ENCODE data around the gene FOXP1.

The FOXP1 gene

DNA sequence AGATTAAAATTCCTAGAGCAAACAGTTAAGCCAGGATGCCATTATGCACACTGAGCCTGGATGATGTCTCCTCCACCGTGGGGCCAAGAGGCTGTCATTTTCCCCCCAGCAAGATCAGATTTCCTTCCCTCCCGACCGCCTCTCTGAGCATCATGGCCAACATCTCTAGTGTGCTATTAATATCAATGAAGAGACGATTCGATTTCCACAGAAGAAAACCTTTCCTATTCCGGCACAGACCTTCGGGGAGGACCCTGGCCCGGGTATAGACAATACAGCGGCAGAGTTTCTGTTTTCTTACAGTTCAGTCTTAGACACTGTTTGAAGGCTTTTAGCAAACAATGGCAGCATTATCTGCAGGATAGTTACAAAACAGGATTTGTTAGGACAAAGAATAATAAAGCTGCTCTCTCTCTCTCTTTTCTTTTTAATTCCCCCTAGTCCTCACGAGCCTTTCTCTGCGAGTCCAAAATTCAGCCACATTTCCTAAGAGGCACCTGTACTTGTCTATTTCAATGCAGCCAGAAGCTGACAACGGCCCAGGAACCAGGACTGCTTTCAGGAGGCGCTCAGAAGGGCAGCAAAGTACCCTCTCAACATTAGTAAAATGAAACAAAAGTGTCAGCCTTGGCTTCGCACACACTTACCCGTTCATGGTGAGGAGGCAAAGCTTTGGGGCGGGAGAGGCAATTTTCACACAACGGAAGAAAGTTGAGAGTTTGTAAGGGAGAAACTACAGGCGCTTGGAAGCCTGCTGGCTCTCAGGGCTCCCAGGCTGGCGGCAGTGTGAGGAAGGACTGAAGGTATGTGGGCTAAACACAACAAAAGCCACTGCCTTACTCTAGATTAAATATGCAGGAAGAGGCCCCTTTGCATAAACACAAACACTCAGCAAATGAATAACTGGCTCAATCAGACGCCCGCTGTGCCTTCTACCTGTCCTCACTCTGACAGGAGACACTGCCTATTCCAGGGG lies 278.0 kb downstream of the FOXP1 start:
- peak; percentile 15 for DNase-seq (ENCODE audit: low spot score)

DNA sequence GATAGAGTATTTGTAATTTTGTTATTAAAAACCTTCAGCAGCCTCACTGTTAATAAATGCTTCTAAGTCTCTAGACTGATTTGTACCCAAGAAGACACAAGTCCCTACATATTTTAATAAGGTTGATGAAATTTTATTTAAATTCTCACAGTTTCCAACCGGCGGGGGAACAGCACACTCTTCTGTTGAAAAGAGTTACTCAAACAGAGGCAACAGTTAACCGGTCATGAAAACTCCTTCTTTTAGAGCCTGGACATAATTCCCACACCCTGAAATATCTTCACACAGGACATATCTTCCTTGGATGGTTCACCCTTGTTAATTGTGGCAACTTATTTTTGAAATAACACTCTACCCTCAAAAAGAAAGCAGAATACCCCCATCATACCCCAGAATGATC lies 278.8 kb downstream of the FOXP1 start:
- peak; percentile 25 for DNase-seq (ENCODE audit: low spot score)

DNA sequence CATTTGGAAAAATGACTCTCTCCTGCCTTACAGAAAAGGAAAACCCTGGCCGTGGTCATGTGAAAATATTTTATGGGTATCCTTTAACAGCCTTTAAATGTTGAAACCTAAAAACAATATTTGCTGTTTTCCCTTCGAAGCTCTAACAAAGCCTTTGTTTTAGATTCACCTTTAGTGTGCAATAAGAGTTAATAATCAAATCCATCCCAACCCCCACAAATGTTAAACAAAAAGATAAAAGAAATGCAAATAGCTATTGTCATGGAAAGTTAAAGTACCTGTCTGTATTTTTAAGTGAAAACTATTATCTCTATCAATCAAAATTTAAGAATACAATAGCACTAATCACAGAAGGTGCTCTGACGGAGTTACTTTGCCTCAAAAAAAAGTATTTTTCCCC lies 279.3 kb downstream of the FOXP1 start:
- DNase-seq (ENCODE audit: low spot score): no peak

DNA sequence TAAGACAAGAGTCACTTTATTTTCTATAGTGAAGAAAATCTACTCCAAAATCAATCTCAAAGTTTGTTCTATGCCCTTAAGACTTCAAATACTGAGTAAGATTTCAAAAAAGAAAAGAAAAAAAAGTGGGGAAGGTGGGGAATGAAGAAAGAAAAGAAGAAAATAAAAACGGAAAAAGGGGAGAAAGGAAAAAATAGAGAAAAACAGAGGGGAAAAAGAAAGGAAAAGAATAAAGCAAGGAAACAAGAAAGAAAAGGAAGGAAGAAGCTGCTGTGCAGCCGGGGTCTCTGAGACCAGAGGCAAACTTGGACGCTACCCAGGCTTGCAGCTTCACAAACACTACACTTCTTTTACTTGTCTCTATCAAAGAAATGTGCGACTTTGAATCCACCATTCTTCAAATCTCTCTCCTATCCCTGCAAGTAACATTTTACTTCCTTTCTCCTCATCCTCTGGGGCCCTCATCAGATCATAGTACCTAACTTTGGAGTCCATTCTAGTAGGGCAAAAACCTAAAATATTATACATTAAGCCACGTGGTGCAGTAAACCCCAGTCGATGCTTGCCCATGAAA lies 279.8 kb downstream of the FOXP1 start:
- no peak for DNase-seq (ENCODE audit: low spot score)

DNA sequence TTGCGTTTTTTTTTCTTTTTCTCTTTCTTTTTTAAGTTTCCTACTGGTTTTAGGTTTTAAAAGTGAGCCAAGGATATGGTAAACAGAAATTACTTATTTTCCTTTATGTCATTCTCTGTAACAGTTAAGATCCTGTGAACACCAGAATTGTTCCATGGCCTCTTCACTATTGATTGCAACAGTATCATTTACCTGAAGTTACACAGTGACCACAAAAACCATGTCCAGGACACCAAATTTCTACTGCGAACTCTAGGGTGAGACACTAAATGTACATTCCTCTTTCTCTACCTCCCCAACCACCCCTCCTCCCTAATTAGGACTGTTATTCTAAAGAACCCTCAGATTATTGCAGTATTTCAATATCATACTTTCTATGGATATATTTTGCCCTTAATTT lies 280.9 kb downstream of the FOXP1 start:
- DNase-seq (ENCODE audit: low spot score): no peak

DNA sequence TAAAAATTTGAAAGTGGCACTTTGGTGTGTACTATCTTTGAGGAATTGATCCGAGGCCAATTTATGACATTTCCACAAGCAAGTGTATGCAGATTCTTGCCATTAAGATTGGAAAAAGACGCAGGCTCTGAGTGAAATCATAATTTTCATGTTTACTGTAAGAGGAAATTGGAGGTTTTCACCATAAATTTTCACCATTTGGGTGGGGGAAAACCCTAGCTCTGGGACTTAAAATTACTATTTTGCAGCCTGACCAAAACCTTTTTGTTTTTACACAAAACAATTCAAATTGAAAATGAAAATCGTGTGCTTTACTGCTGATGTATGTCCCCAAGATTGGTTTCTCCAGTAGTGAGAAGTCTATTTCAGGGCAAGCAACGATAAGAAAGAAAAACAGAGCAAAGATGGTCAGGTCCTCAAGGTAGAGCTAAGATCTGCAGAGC lies 282.6 kb downstream of the FOXP1 start:
- no peak for DNase-seq (ENCODE audit: low spot score)

DNA sequence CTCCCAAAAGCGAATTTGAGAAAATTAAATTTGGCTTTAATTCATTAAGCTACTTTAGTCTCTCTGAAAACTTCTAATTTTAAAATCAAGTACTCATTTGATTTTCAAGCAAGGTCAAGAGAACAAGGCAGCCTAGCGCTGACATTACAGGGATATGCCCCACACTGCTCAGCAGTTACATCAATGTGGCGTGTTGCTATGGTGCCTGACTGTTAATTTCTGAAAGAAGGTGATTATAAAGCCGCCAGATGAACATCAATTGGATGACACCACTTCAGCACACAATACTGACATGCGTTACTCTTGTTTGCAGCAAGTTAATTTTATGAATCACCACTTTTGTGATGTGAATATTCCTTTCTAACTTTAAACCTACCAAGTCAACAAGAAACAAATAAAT lies 284.4 kb downstream of the FOXP1 start:
- peak; percentile 28 for DNase-seq (ENCODE audit: low spot score)

DNA sequence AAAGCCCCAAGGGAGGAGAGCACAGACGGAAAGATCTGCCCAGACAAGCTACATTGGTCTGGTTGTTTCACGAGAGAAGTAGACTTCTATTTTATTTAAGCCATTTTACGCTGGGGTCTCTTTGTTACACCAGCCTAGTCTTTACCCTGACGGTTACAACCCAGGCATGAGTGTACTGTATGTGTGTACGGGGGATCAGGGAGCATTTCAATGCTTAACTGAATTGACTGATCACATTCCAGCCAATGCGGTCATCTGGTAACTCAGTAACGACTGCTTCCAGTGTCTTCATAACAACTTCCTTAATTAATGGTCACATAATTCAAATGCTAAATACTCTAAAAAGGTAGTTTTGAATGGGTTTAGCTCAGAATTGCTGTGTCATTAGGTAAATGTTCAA lies 288.6 kb downstream of the FOXP1 start:
- DNase-seq (ENCODE audit: low spot score): no peak

DNA sequence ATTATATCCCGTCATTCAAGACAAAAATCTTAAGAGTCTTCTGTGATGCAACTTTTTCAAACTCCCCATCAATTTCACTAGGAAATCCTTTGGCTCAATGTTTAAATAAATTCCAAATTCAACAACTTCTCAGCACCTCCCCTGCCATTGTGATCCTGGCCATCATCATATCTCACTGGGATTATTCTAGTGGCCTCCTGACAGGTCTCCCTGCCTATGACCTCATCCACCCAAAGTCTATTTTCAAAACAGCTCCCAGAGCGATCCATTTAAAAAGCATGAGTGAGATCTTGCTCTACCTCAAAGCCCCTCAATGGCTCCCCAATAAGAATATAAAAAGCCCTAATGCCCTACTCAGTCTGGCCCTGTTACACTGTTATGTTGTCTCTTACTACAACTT lies 293.2 kb downstream of the FOXP1 start:
- DNase-seq (ENCODE audit: low spot score): no peak

DNA sequence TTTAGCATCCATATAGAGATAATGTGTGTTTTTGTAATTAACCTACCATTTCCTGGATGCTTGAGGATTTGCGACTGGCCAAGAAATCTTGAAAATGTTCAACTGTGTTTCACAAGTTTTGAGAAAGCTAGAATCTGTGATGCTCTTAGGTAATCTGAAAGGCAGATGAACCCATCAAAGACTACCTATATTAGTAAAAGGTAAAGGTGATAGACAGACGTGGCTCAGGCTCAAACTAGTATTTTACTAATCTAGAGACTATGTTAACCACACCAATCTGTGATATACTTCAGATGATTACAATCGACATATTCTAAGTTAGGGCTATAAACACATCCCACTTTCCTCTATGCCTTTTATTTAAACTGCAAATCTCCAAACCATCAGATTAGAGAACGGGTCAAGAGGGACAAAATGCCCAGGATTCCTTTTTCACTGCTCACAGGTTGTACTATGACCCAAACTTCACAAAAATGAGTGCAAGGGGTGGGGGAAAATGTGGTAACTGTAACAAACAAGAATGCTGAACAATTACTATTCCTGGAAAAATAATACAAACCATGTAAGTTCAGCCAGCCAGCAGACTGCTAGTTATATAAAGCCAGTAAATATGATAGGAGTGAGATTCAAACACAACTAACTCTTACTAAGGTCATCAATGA lies 295.1 kb downstream of the FOXP1 start:
- no peak for DNase-seq (ENCODE audit: low spot score)

DNA sequence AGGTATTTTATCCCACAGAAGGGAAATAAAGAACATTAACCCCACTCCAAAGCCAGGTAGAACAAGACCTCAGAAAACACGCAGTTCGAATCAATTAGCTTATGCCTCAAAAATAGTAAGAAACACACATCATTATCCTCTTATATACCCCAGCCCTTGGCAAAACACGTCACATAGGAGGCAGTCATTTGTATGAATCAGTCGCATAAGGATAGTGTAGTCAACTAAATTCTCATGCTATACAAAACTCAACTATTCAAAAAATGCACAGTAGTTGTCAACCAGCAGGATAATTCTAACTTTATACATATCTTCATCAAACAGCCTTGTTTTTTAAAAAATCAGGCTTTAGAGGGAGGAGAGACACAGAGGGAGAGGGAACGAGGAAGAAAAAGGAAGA lies 298.4 kb downstream of the FOXP1 start:
- no peak for DNase-seq (ENCODE audit: low spot score)

DNA sequence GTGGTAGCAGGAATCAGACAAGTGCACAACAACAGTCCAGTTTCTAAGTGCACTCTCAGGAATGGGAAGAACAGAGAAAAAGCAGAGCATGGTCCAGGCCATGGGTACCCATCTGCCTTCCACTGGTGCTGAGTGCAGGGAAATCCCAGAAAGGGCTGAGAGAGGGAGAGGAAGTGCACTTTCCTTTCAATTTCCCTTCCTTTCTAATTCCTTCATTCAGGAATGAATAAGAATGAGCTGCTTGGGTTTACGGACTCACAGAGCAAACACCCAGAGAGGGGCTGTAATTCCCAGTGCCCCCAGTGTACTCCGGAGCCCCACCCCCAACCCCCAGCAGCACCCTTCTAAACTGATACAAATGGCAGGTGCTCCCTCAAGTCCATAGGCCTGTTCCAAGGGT lies 300.6 kb downstream of the FOXP1 start:
- DNase-seq (ENCODE audit: low spot score): no peak

DNA sequence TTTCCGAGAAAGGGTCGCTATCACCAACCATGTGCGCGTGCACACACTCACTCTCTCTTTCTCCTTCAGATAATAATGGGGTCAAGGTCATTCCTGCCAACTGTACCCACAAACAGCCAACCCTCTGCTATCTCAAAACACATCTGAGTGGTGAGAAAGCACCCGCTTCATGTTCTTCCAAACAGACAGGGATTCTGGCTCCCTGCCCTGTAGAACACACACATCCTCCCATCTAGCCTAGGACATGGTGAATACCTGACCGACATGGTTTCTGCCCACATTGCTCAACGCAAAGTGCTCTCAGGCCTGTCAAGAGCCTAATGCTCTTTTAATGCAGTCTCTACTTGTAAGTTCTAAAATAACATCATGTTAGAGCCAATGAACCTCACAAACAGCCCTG lies 302.2 kb downstream of the FOXP1 start:
- DNase-seq (ENCODE audit: low spot score): no peak

DNA sequence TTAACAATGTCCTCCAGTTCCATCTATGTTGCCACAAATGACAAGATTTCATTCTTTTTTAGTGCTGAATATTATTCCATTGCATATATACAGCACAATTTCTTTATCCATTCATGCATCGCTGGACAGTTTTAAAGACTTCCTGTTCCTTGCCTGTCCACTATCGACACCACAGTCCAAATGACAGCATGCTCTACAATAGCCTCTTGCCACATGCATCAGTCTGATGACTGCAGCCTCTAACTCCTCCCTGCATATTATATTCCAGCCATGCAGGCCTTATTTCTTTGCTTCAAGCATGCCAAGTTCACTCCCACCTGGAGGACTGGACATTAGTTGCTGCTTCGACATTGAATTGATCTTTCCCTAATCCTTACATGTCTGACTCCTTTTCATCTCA lies 306.2 kb downstream of the FOXP1 start:
- no peak for DNase-seq (ENCODE audit: low spot score)

DNA sequence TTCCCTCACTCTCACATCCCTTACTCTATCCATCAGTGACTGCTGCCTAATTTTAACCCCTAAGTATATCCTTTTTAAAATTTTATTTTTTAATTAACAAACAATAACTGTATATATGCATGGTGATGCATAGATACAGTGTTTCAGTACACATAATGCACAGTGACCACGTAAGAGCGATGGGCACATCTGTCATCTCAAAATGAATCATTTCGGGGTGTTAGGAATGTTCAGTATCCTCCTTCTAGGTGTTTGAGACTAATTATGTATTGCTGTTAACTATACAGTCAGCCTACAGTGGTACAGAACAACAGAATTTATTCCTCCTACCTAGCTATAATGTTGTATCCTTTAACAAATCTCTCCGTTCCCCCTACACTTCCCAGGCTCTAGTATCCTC lies 307.0 kb downstream of the FOXP1 start:
- DNase-seq (ENCODE audit: low spot score): no peak

DNA sequence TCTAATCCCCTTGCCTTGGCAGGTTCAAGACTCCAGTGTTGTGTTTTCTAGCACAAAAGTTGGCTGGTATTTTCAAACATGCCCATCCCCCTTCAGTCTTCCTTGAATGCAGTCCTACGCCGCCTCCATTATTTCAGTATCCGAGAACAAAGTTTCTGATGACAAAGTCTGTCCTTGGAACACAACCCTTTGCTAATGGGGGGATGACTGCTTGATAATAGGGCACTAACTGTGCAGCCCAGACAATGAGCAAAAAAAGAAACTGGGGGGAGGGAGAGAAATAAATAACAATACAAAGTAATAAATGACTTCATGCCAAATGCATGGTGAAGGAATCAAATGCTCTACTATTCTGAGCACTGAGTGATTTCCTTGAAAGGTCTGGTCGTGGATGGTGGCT lies 310.1 kb downstream of the FOXP1 start:
- no peak for DNase-seq (ENCODE audit: low spot score)

DNA sequence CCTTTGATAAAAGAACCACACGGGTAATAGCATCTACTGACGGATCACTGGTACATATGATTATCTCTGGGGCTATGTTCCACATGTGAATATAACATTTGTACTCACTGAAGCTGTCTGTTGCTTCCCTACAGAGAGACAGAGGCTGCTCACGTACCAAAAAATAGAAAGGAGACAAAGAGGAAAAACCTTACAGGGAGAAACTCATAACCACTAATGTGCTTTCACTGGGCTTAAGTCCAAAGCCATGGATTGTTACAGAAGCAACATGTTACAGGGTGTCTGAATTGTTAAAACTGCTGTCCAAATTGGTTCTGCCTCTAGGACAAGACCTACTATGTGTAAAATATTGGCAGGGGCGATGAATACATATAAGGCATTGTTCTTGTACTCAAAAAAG lies 311.9 kb downstream of the FOXP1 start:
- DNase-seq (ENCODE audit: low spot score): no peak

DNA sequence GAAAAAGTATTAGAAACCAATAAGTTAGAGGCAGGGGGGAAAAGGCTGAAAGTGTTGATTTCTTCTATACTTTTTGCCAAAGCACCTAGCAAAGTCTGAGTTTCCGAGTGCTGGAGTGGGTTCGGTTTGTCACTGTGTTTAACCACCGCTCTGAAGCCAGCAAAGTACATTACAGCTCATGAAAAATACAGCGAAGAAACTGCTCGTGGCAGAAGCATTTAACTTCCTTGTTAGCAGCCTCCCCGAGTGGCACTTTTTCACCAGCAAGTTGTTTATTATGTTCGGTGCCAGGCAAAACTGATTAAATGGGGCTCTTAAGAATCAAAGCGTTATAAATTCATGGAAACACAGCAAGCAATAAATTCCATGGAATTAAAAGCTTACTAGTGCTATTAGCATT lies 313.6 kb downstream of the FOXP1 start:
- DNase-seq (ENCODE audit: low spot score): peak; percentile 9

DNA sequence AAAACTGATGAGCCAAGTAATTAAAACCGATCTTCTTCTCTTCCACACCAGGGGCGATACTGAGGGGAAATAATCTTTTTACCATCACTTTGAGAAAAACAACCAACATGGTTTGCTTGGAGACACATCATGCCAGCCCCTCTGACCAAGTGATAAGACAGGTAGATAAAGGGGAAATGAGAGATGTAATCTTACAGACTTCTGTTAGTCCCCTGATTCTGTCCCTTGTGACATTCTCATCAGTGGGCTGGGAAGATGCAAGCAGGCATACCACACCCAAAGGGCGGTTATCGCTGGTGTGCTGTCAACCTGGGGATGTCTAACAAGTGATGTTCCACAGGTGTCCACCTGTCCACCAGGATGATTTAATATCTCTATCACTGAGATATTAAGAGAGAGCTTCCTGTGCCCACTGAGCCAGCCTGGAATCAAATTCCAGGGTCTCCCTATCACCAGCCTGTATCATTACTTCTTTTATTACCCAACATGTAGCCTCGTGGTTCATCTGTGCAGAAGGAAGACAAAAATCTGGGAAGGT lies 315.0 kb downstream of the FOXP1 start:
- no peak for DNase-seq (ENCODE audit: low spot score)

DNA sequence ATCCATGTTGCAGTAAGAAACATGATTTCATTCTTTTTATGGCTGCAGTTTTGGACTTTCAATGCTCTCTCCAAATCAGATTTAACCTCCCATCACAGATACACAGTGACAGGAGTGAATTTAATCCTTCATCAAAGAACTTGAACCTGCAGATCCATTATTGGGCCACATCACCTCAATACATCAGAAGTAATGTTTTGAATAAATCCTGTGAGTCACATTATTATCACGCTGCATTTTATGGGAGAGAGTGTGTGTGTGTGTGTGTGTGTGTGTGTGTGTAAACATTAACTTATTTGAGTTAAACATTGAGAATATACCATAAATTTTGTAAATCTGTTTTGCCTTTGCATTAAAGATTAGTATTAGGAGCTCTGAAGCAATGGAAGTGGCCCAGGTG lies 316.7 kb downstream of the FOXP1 start:
- DNase-seq (ENCODE audit: low spot score): no peak

DNA sequence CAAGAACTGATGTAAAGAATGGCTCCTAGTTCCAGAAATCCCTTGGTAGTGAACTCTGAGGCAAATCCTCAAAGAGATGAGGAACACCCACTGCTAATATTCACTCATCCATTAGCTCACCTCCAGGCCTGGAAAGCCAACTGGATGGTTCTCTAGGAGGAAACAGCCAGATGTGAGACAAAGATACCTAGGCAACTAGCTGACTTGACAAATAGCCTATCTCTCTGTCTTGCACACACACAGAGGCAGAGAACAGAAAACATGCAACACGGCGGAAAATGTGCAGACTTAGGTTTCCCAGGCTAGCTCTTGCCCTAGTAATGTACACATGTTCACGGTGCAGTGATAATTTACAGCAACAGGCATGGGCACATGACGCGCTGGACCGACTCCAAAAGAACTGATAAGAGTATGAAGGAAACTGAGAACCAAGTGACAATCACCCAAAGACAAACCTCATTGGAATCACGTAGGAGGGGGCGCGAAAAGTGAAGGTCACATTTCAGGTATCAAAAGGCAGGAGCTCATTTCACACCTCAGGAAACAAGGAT lies 318.1 kb downstream of the FOXP1 start:
- no peak for DNase-seq (ENCODE audit: low spot score)

DNA sequence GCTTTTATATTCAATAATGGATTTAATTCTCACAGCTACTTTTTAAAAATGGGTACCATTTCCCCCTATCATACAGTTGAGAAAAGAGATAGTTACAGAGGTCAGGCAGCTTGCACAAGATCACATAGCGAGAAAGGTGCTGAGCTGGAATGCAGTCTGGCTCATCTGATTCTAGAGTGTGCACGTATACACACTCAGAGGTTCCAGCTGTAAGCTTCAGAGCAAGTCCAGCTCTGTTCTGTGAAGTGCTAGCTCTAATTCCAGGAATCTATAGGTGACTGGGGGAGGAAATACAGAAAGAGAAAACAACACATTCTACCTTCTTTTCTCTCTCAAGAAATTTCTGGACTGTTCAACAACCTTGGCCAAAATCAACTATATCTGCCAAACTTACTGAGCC lies 318.7 kb downstream of the FOXP1 start:
- DNase-seq (ENCODE audit: low spot score): no peak

All from CD4-positive, alpha-beta T cell treated with Interleukin-2 at 100 ng/mL for 4 hours (primary cell).